ENCODE data around the gene ANXA4.

ANXA4 gene

GRCh38 chr2:69781321-69782248, 39.7 kb downstream of the ANXA4 start:
- in situ Hi-C loops (cut with HindIII; ENCODE audit: low sequenced_read_pairs): no loop called here
- no peak for DNase-seq (ENCODE audit: low read depth)
- no peak overlapping the region for H3K4me3 ChIP-seq (ENCODE audit: low read depth, low read length)
- no peak for TF ChIP-seq CTCF (IDR thresholded peaks at IDR 0.05; ENCODE audit: low read depth, low read length, missing control alignments)

- in situ Hi-C loops (cut with HindIII; ENCODE audit: low sequenced_read_pairs): no loop called here
- TF ChIP-seq CTCF (IDR thresholded peaks at IDR 0.05; ENCODE audit: low read depth, low read length, missing control alignments): no peak
- no peak overlapping the region for H3K4me3 ChIP-seq (ENCODE audit: low read depth, low read length)
- no peak for DNase-seq (ENCODE audit: low read depth)
Measured at GRCh38 chr2:69784228-69784627, 42.3 kb downstream of the ANXA4 start.

GRCh38 chr2:69785358-69785757, 43.4 kb downstream of the ANXA4 start:
- H3K4me3 ChIP-seq (ENCODE audit: low read depth, low read length): no peak overlapping the region
- no peak for TF ChIP-seq CTCF (IDR thresholded peaks at IDR 0.05; ENCODE audit: low read depth, low read length, missing control alignments)
- in situ Hi-C loops (cut with HindIII; ENCODE audit: low sequenced_read_pairs): no loop called here
- no peak for DNase-seq (ENCODE audit: low read depth)

- no peak for TF ChIP-seq CTCF (IDR thresholded peaks at IDR 0.05; ENCODE audit: low read depth, low read length, missing control alignments)
- H3K4me3 ChIP-seq (ENCODE audit: low read depth, low read length): no peak overlapping the region
- in situ Hi-C loops (cut with HindIII; ENCODE audit: low sequenced_read_pairs): no loop called here
- no peak for DNase-seq (ENCODE audit: low read depth)
Measured at GRCh38 chr2:69786052-69786560, 44.2 kb downstream of the ANXA4 start.

GRCh38 chr2:69789175-69789721, 47.3 kb downstream of the ANXA4 start:
- in situ Hi-C loops (cut with HindIII; ENCODE audit: low sequenced_read_pairs): no loop called here
- H3K4me3 ChIP-seq (ENCODE audit: low read depth, low read length): no peak overlapping the region
- no peak for TF ChIP-seq CTCF (IDR thresholded peaks at IDR 0.05; ENCODE audit: low read depth, low read length, missing control alignments)
- peak; percentile 51 for DNase-seq (ENCODE audit: low read depth)

- H3K4me3 ChIP-seq (ENCODE audit: low read depth, low read length): no peak overlapping the region
- no peak for DNase-seq (ENCODE audit: low read depth)
- in situ Hi-C loops (cut with HindIII; ENCODE audit: low sequenced_read_pairs): no loop called here
- TF ChIP-seq CTCF (IDR thresholded peaks at IDR 0.05; ENCODE audit: low read depth, low read length, missing control alignments): no peak
Measured at GRCh38 chr2:69789772-69790600, 48.1 kb downstream of the ANXA4 start.
